SW 1271 (cell line): ENCODE data around the gene CLCN7.

Experiments used
- DNase-seq, 2 experiments: peaks; one replicate each; lab custom pipeline; 2025; lab: John Stamatoyannopoulos, UW

Gene CLCN7

GRCh38 chr16:1401758-1402154 is 73.1 kb downstream of the CLCN7 start:
- DNase-seq = no peak

- DNase-seq = no peak
Measured at GRCh38 chr16:1401061-1401757, 73.6 kb downstream of the CLCN7 start.

GRCh38 chr16:1398826-1399581 is 75.8 kb downstream of the CLCN7 start:
- DNase-seq = no peak

GRCh38 chr16:1398351-1398750 is 76.5 kb downstream of the CLCN7 start:
- DNase-seq = no peak

GRCh38 chr16:1397779-1398178 is 77.0 kb downstream of the CLCN7 start:
- DNase-seq = no peak

- no peak for DNase-seq
Measured at GRCh38 chr16:1395444-1396031, 79.3 kb downstream of the CLCN7 start.
